ENCODE data around the gene RAPGEF1.

GRCh38 chr9:131594906-131595665 is 144.8 kb downstream of the RAPGEF1 start:
- no peak for TF ChIP-seq POLR2A (IDR thresholded peaks at IDR 0.05; ENCODE audit: low read depth, low read length)
- no peak for TF ChIP-seq POLR2AphosphoS5 (IDR thresholded peaks at IDR 0.05; ENCODE audit: insufficient read depth, low read depth, low read length)
- no peak for TF ChIP-seq EZH2 (IDR thresholded peaks at IDR 0.05; ENCODE audit: borderline replicate concordance, low read depth, low read length, severe bottlenecking)
- no peak for TF ChIP-seq CTCF (IDR thresholded peaks at IDR 0.05; ENCODE audit: extremely low read depth in 1 of 2, insufficient read depth in 1 of 2, low read depth in 1 of 2, low read length in 2 of 2)
- no peak for TF ChIP-seq MAX (IDR thresholded peaks at IDR 0.05; ENCODE audit: insufficient read depth, insufficient read length)
- TF ChIP-seq JUN (IDR thresholded peaks at IDR 0.05; ENCODE audit: borderline replicate concordance, insufficient read depth, insufficient read length, low read depth): no peak
